Measurements from ENCODE around the gene KRTAP1-4. TPM values are rescaled to one million over a fixed set of nuclear protein-coding genes. Genes with fewer than 3 reads are reported as not detected.
"Not testable (repeated sequence)": the region's sequence is repeated elsewhere in the genome, so short reads cannot be mapped to it uniquely, and the experiment has no call there.

Gene KRTAP1-4
- total RNA-seq, 1 experiment from 2014 or later = not detected

DNA sequence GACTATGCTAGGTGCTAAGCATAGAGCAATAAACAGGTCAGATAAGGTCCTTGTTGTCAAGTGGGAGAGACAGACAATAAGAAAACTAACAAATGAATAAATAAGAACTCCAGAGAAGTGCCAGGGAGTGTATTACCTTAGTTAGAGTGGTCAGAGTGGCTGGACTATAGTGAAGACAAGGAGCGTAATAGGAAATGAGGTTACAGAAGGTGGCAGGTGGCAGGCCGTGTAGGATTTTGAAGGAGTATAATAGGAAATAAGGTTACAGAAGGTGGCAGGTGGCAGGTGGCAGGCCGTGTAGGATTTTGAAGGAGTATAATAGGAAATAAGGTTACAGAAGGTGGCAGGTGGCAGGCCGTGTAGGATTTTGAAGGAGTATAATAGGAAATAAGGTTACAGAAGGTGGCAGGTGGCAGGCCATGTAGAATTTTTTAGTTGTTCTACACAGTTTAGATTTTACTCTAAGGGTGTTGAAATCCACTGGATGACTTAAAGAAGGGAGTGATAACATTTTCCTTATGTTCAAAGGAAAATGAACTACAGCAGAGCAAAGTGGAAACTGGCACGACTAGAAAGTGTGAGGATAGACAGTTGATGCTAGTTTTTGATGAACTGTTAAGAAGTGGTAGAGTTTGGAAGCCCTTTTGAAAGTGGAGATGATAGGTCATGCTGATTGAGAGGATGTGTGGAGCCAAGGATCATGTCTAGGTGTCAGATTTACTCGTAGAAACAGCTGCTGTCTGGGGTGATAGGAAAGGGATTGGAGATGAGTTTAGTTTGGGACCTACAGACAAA lies 17.5 kb downstream of the KRTAP1-4 start:
- DNase-seq (ENCODE audit: low spot score) = peak; percentile 58
- in situ Hi-C loops (cut with HindIII; ENCODE audit: low sequenced_read_pairs) = no loop called here

DNA sequence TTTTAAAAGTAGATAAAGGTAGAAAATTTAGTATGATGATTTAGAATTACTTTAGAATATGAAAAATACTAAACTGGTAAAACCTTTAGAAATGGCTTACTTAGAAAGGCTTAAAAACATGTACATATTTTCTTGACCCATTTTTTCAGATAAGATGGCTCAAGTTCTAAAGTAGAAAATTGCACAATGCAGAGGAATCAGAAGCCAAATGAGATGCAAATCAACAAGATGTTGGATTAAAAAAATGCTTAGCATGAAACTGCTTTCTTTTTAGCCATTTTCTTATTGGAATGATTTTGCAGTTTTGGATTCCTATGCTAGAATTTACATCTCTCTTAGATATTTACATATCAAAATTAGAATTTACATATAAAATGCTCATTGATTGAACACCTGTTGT lies 19.6 kb downstream of the KRTAP1-4 start:
- in situ Hi-C loops (cut with HindIII; ENCODE audit: low sequenced_read_pairs) = no loop called here
- no peak for DNase-seq (ENCODE audit: low spot score)

DNA sequence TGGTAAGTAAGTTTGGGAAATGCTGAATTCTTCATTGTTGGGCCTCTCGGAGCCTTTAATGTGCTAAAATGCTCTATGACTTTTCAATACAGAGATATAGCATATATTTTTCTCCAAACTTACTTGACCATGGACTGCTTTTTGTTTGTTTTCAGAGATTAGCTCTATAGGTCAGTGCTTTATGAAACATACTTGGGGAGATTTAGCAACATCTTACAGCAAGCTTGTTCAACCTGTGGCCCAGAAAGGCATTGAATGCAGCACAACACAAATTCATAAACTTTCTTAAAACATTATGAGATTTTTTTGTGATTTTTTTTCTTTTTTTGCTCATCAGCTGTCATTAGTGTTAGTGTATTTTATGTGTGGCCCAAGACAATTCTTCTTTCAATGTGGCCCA lies 20.1 kb downstream of the KRTAP1-4 start:
- in situ Hi-C loops (cut with HindIII; ENCODE audit: low sequenced_read_pairs) = no loop called here
- DNase-seq (ENCODE audit: low spot score) = no peak

DNA sequence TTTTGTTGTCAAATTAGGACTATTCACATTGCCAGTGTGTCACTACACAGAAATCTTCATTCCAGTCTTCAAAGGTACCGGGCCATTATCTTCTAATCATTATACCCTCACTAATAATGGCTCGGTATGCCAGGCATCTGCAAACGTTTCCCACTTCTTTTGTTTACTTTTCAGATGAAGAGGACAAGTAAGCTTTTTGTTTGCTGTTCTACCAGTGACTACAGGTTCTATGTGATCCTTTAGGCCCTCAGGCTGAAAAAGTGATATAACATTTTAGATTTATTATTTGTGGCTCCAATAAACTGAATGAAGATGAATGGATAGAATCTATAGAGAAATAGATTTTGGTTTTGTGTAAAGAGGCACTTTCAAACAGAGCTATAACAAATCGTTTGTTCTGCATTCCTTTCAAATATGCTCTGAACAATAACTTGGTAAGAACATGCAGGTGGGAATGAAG lies 20.7 kb downstream of the KRTAP1-4 start:
- DNase-seq (ENCODE audit: low spot score) = no peak
- in situ Hi-C loops (cut with HindIII; ENCODE audit: low sequenced_read_pairs) = no loop called here

DNA sequence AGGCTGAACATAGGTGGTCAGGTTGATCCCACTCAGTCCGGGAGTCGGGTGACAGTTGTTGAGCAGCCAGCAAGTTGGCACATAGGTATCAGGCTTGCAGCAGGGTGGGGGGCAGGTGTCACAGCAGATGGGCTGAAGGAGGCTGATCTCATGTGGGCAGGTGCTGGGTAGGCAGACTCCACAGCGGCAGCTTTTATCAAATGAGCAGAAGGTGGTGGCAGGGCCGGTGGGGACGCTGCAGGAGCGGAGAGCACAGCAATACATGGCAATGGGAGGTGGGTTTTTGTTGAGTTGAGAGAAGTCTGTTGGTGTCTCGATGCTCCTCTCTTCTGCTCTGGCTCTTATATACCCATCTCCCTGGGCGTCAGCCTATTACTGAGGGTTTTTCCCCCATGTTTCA lies 21.2 kb downstream of the KRTAP1-4 start, which contains the start of gene KRTAP3-1:
KRTAP3-1 (minus strand) TSS at position 318 of the 400 bp plus-strand sequence; CDS start at position 264, 54 bp downstream.
- DNase-seq (ENCODE audit: low spot score) = peak; percentile 47
- in situ Hi-C loops (cut with HindIII; ENCODE audit: low sequenced_read_pairs) = no loop called here

DNA sequence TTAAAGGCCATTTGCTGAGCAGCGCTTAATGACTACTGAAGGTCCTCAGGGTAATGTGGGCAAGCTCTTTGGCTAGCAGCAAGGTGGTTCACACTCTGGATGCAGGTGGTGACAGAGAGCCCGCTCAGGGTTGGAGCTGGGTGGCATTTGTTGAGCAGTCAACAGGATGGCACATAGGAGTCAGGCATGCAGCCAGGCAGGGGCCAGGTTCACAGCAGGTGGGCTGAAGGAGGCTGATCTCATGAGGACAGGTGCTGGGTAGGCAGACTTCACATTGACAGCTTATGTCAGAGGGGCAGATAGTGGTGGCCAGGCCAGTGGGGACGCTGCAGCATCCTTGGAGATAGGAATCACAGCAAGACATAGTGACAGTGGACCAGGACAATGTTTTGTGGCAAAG lies 25.6 kb downstream of the KRTAP1-4 start:
- in situ Hi-C loops (cut with HindIII; ENCODE audit: low sequenced_read_pairs) = no loop called here
- no peak for DNase-seq (ENCODE audit: low spot score)

DNA sequence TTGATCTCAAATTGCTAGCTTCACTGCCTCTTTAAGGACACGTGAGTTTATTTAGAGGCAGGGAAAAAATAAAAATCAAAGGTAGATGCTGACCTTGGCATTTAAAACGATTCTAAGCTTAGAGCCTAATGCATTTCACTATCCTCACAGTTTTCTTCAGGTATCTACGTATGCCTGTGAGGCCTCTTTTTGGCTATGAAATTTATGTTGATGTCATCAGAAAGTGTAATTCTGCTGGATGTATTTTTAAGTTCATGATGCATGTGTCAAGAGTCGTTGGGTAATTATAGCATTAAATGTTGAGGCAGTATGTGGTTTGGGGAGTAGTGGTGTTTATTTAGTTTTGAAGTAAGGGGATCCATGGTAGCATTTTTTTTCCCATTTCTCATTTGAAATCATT lies 26.1 kb downstream of the KRTAP1-4 start:
- in situ Hi-C loops (cut with HindIII; ENCODE audit: low sequenced_read_pairs) = no loop called here
- no peak for DNase-seq (ENCODE audit: low spot score)

DNA sequence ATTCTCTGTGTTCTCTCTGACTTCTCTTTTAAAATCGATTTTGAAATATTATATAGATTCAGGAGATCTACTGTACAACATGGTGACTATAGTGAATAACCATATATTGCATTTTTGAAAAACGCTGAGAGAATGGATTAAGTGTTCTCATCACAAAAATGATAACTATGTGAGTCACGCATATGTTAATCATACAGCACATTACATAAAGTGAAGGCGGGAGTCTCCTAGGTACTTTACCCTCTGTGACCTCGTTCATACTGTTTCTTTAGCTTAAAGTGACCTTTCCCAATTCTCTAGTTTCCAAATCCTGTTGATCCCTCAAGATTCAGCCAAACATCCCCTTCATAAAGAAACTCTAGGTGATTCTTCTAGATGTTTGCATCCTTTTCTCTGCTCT lies 27.2 kb downstream of the KRTAP1-4 start:
- in situ Hi-C loops (cut with HindIII; ENCODE audit: low sequenced_read_pairs) = no loop called here
- DNase-seq (ENCODE audit: low spot score) = no peak

DNA sequence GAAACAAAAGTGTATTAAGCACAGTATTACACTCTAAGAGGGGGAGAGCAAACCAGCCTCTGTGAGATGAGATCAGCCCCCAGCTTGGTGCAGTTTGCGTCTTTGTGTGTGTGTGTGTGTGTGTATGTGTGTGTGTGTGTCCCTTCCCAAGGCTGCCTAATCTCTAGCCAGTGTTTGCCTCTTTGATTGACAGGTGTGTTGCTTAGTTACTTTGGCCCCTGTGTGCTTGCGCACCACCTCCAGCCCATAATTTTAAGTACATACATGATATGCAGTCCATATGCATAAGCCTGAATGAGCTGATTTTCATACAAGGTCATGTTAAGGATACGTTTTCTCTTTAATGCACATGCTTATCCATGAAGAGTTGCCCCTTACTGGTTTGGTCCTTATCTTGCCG lies 28.2 kb downstream of the KRTAP1-4 start:
- in situ Hi-C loops (cut with HindIII; ENCODE audit: low sequenced_read_pairs) = no loop called here
- DNase-seq (ENCODE audit: low spot score) = no peak

DNA sequence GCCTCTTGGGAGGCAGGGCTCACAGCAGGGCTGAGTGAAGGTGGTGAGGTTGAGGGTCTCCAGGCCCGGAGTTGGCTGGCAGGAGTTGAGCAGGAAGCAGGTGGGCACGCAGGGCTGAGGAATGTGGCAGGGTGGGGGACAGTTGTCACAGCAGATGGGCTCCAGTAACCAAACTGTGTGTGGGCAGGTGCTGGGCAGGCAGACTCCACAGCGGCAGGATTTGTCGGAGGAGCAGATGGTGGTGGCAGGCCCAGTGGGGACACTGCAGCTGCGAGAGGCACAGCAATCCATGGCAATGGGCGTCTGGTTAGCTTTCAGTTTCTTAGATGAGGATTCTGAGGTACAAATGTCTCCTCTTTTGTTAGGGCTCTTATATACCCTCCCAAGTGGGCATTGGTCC lies 30.4 kb downstream of the KRTAP1-4 start, which contains the start of gene KRTAP3-2:
KRTAP3-2 (minus strand) TSS at position 344 of the 400 bp plus-strand sequence; CDS start at position 291, 53 bp downstream.
- DNase-seq (ENCODE audit: low spot score); in situ Hi-C loops (cut with HindIII; ENCODE audit: low sequenced_read_pairs): not testable (repeated sequence)

DNA sequence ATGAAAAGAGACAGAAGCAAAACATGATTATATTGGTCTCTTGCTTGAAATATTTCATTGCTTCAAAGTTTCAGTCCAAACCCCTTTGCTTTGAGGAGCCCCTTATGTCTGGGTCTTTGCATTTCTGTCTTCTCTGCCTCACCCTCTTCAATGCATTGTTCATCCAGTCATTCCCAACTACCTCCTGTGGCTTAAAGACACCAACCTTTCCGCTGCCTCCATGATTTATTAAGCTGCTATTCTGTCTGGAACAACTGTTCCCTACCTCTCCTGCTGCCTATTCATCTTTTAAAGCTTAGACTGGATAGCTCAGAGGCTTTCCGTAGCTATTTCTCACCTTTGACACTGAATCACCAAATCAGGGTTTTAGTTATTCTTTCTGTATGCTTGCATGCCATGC lies 32.6 kb downstream of the KRTAP1-4 start:
- DNase-seq (ENCODE audit: low spot score) = no peak
- in situ Hi-C loops (cut with HindIII; ENCODE audit: low sequenced_read_pairs) = no loop called here

DNA sequence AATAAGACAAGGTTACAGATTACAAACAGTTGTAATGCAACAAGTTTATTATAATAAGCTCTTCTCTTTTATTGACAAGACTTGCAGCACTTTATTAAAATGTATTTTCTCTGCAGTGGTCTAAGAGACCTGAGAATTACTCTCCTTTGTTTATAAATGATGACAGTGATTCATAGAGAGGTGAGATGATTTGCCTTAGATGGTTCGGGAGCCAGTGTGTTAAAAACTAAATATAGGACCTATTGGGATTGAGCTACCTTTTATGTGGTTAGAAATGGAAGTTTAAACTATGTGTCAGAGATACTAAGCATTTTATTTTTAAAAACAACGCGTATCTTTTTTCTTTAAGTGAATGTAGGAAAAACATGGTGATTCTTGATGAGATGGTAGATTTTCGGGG lies 33.2 kb downstream of the KRTAP1-4 start:
- no peak for DNase-seq (ENCODE audit: low spot score)

DNA sequence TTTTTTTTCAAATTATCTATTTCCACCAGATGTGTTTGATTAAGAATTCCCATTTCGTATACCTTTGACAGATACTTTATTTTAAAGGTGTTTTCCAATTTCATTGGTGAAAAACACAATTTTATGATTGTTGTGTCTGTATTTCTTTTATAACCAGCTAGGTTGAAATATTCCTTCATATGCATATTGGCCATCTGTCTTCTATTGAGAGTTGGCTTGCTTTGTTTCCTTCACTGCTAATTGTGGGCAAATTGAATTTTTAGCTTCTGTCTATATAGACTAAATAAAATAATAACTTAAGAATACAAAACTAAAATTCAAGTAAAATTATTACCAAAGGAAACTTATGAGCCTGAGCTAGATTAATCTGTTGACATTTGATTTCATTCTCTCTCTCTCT lies 34.9 kb downstream of the KRTAP1-4 start:
- DNase-seq (ENCODE audit: low spot score) = peak; percentile 64
- in situ Hi-C loops (cut with HindIII; ENCODE audit: low sequenced_read_pairs) = no loop called here

More for the DNA sequence above, 33.2 kb downstream of the KRTAP1-4 start:
- in situ Hi-C loops (cut with HindIII; ENCODE audit: low sequenced_read_pairs) = no loop called here

DNA sequence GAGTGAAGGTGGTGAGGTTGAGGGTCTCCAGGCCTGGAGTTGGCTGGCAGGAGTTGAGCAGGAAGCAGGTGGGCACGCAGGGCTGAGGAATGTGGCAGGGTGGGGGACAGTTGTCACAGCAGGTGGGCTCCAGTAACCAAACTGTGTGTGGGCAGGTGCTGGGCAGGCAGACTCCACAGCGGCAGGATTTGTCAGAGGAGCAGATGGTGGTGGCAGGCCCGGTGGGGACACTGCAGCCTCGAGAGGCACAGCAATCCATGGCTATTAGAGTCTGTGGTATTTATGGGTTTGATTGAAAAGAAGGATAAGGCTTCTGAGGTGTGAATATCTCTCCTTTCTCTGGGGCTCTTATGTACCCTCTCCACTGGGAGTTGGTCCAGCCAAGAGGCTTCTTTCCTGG lies 36.2 kb downstream of the KRTAP1-4 start, which contains the start of gene KRTAP3-3:
KRTAP3-3 (minus strand) TSS at position 326 of the 400 bp plus-strand sequence; CDS start at position 259, 67 bp downstream.
- in situ Hi-C loops (cut with HindIII; ENCODE audit: low sequenced_read_pairs) = no loop called here
- peak; percentile 23 for DNase-seq (ENCODE audit: low spot score)

DNA sequence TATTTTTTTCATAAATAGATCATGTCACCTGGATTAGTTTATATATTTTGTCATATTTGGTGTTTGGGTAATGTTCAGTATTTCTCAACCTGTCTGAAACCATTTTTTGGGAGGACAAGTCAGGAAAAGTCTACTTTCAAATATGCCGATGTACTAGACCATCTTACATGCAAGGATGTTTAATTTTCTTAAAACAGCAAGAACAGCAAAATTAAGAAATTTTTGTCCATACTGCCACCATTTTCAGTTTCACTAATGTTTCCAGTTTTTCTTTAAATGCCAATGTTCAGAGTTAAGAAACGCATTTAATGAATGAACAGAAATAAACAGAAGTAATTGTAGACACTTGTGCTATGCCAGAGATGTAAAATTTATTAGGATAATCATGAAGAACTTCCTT lies 36.9 kb downstream of the KRTAP1-4 start:
- DNase-seq (ENCODE audit: low spot score) = no peak
- in situ Hi-C loops (cut with HindIII; ENCODE audit: low sequenced_read_pairs) = no loop called here

DNA sequence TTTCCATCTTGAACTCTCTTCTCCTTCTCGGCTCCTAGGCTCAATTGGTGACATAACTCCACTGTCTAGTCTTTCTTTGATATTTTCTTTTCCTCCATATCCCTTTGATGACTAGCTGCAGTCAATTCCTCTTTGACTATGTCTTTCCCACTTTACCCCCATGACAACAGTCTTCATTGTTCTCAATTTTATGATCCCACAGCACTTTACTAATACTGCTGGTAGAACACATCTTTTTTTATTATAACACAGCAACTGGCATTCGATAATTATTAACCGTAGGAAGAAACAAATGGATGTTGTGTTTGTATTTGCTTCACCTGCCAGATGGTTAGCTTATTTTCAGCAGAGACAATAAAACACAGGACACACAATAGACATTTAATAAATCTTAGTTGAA lies 37.3 kb downstream of the KRTAP1-4 start:
- DNase-seq (ENCODE audit: low spot score) = no peak
- in situ Hi-C loops (cut with HindIII; ENCODE audit: low sequenced_read_pairs) = no loop called here

DNA sequence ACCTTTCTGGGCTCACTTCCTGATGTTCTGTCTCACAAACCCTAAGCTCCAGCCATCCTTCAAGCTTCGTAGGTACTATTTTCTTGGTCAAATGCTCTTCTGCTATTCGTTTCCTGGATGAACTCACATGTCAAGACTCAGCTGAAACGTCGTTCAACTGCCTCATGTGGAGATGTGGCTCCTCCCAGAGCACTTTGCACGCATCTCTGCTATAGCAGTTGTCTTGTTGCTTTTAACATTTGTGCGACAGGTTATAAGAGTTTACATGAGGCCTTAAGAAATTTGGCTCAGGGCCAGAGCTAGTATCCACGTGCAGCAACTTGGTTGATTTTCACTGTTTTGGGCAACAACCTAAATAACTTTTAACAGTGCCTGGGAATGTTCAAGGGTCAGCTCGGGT lies 43.1 kb downstream of the KRTAP1-4 start:
- in situ Hi-C loops (cut with HindIII; ENCODE audit: low sequenced_read_pairs) = no loop called here

DNA sequence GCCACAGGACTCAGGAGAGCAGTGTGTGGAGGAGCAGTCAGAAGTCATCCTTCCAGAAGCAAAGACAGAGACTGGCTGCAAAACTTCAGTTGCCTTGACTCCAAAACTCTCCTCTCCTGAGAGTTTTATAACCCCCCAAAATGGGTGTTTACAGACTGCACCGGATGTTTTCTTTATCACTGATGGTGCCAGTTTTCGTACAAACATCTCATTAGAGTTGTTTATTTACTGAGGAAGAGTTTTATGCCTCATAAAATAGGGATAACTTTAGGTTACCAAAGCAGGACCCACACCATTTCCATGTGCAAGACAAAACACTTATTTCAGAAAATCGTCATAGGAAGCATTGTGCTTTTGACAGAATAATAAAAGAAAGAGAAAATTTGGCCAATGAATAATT lies 45.8 kb downstream of the KRTAP1-4 start, which contains the start of gene KRT40:
KRT40 (minus strand) TSS at position 101 of the 400 bp plus-strand sequence; CDS start at position 48, 53 bp downstream.
- no peak for DNase-seq (ENCODE audit: low spot score)
- in situ Hi-C loops (cut with HindIII; ENCODE audit: low sequenced_read_pairs) = no loop called here

More for the DNA sequence above, 43.1 kb downstream of the KRTAP1-4 start:
- no peak for DNase-seq (ENCODE audit: low spot score)

DNA sequence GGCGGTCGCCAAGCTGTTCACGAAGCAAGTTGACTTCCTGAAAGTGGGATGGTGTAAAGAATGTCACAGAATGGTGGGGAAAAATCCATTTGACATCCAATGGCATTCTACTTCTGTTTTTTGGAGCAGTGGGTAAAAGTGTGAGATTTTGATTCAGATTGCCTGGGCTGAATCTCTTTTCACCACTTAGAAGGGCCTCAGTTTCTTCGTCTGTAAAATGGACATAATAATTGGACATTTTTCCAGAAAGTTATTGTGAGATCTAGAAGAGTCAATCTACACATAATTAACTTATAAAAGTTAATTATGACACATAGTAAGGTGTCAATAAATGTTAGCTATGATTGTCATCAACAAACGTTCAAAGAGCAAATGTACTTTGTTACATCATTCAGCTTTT lies 48.9 kb downstream of the KRTAP1-4 start:
- DNase-seq (ENCODE audit: low spot score) = no peak
- in situ Hi-C loops (cut with HindIII; ENCODE audit: low sequenced_read_pairs) = no loop called here

DNA sequence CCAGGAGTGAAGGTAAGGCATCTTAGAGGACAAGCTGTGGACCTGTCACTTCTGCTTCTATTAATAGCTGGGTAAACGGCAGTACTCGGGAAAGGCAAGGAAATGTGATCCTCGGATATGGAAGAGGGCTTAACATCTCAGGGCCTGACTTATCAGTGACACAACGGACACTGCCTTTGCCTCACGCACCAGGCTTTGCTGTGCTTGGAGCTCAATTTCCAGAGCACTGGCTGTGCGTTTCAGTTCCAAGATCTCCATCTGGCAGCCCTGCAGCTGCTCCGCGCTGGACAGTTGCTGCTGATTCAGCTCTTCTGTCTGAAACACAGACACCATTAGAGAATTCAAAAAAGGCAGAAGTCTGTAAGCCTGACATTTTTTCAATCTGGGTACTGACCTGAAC lies 49.4 kb downstream of the KRTAP1-4 start:
- peak; percentile 40 for DNase-seq (ENCODE audit: low spot score)
- in situ Hi-C loops (cut with HindIII; ENCODE audit: low sequenced_read_pairs) = no loop called here

DNA sequence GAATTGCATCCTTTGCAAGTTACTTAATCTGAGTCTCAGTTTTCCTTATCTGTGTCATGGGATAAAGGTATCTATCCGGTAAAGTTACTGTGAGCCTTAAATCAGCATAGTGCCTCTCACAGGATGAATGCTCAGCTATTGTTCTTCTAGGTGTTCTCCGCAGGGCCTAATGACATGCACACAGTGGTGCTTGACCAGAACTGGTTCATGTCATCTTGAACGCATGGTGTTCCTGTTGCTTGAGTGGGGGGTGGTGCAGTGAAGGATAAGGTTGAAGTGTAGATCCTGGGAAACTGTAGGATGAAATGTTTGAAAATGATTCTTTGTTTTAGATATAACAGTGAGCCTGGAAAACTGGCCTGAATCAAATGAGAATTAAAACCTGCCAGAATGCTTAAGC lies 49.9 kb downstream of the KRTAP1-4 start:
- in situ Hi-C loops (cut with HindIII; ENCODE audit: low sequenced_read_pairs) = no loop called here
- DNase-seq (ENCODE audit: low spot score) = no peak

Measured in G401 (cell line).